ENCODE data around the gene TAF10. TPM values are rescaled to one million over a fixed set of nuclear protein-coding genes. Genes with fewer than 3 reads are reported as not detected.

TAF10 gene
- total and polyA plus RNA-seq, 2 donors, result 12.4 to 65.3 TPM

- Histone ChIP-seq H3K36me3 (ENCODE audit: insufficient read depth) (no peaks in the 10 kb centered on the region), H3K27ac (ENCODE audit: low read depth) (no peak overlapping the region), H3K4me3 (ENCODE audit: low read depth, low read length) (no peak overlapping the region), H3K4me1 (ENCODE audit: insufficient read depth) (no peaks in the 10 kb centered on the region)
- DNase-seq (ENCODE audit: extremely low spot score), result no peak
- WGBS, result 67% methylated on average over 1 of the region's 1 CpG
Observed at GRCh38 chr11:6634534-6634933, 22.5 kb upstream of the TAF10 start.

GRCh38 chr11:6633422-6634408, 21.7 kb upstream of the TAF10 start:
- no peak for DNase-seq (ENCODE audit: extremely low spot score)
- no peaks in the 10 kb centered on the region for H3K4me1 ChIP-seq (ENCODE audit: insufficient read depth)
- H3K27ac ChIP-seq (ENCODE audit: low read depth), result no peak overlapping the region
- WGBS, result 79% methylated on average over 16 of the region's 16 CpGs
- H3K4me3 ChIP-seq (ENCODE audit: low read depth, low read length), result no peak overlapping the region
- H3K36me3 ChIP-seq (ENCODE audit: insufficient read depth), result no peaks in the 10 kb centered on the region

GRCh38 chr11:6632116-6633073, 20.4 kb upstream of the TAF10 start:
- no peak for DNase-seq (ENCODE audit: extremely low spot score)
- H3K36me3 ChIP-seq (ENCODE audit: insufficient read depth), result no peaks in the 10 kb centered on the region
- WGBS, result 92% methylated on average over 29 of the region's 29 CpGs

GRCh38 chr11:6631361-6631890, 19.4 kb upstream of the TAF10 start:
- no peak overlapping the region for H3K4me3 ChIP-seq (ENCODE audit: low read depth, low read length)
- 84% methylated on average over 11 of the region's 11 CpGs for WGBS
- no peaks in the 10 kb centered on the region for H3K4me1 ChIP-seq (ENCODE audit: insufficient read depth)
- no peaks in the 10 kb centered on the region for H3K36me3 ChIP-seq (ENCODE audit: insufficient read depth)
- no peak overlapping the region for H3K27ac ChIP-seq (ENCODE audit: low read depth)
- DNase-seq (ENCODE audit: extremely low spot score), result no peak

More at GRCh38 chr11:6632116-6633073, 20.4 kb upstream of the TAF10 start:
- Histone ChIP-seq H3K4me1 (ENCODE audit: insufficient read depth) (no peaks in the 10 kb centered on the region), H3K4me3 (ENCODE audit: low read depth, low read length) (no peak overlapping the region), H3K27ac (ENCODE audit: low read depth) (no peak overlapping the region)

- Histone ChIP-seq H3K4me3 (ENCODE audit: low read depth, low read length) (no peak overlapping the region), H3K4me1 (ENCODE audit: insufficient read depth) (no peaks in the 10 kb centered on the region), H3K27ac (ENCODE audit: low read depth) (no peak overlapping the region), H3K36me3 (ENCODE audit: insufficient read depth) (no peaks in the 10 kb centered on the region)
- no peak for DNase-seq (ENCODE audit: extremely low spot score)
- WGBS, result 80% methylated on average over 28 of the region's 28 CpGs
Observed at GRCh38 chr11:6630632-6631291, 18.7 kb upstream of the TAF10 start.

GRCh38 chr11:6629892-6630631, 18.0 kb upstream of the TAF10 start:
- no peak overlapping the region for H3K27ac ChIP-seq (ENCODE audit: low read depth)
- WGBS, result 72% methylated on average over 102 of the region's 102 CpGs
- no peaks in the 10 kb centered on the region for H3K4me1 ChIP-seq (ENCODE audit: insufficient read depth)
- H3K36me3 ChIP-seq (ENCODE audit: insufficient read depth), result no peaks in the 10 kb centered on the region
- DNase-seq (ENCODE audit: extremely low spot score), result no peak
- no peak overlapping the region for H3K4me3 ChIP-seq (ENCODE audit: low read depth, low read length)

- WGBS, result 91% methylated on average over 24 of the region's 24 CpGs
- Histone ChIP-seq H3K36me3 (ENCODE audit: insufficient read depth) (no peaks in the 10 kb centered on the region), H3K4me1 (ENCODE audit: insufficient read depth) (no peaks in the 10 kb centered on the region), H3K27ac (ENCODE audit: low read depth) (no peak overlapping the region), H3K4me3 (ENCODE audit: low read depth, low read length) (no peak overlapping the region)
- no peak for DNase-seq (ENCODE audit: extremely low spot score)
Observed at GRCh38 chr11:6629573-6629891, 17.5 kb upstream of the TAF10 start.

- Histone ChIP-seq H3K36me3 (ENCODE audit: insufficient read depth) (no peaks in the 10 kb centered on the region), H3K4me1 (ENCODE audit: insufficient read depth) (no peaks in the 10 kb centered on the region), H3K4me3 (ENCODE audit: low read depth, low read length) (no peak overlapping the region), H3K27ac (ENCODE audit: low read depth) (no peak overlapping the region)
- 93% methylated on average over 4 of the region's 4 CpGs for WGBS
- no peak for DNase-seq (ENCODE audit: extremely low spot score)
Observed at GRCh38 chr11:6628526-6628925, 16.5 kb upstream of the TAF10 start.

GRCh38 chr11:6627762-6628241, 15.8 kb upstream of the TAF10 start:
- Histone ChIP-seq H3K27ac (ENCODE audit: low read depth) (no peak overlapping the region), H3K4me3 (ENCODE audit: low read depth, low read length) (no peak overlapping the region), H3K36me3 (ENCODE audit: insufficient read depth) (no peaks in the 10 kb centered on the region), H3K4me1 (ENCODE audit: insufficient read depth) (no peaks in the 10 kb centered on the region)
- DNase-seq (ENCODE audit: extremely low spot score), result no peak
- WGBS, result 77% methylated on average over 2 of the region's 2 CpGs

- no peaks in the 10 kb centered on the region for H3K36me3 ChIP-seq (ENCODE audit: insufficient read depth)
- 88% methylated on average over 19 of the region's 19 CpGs for WGBS
Observed at GRCh38 chr11:6626971-6627761, 15.2 kb upstream of the TAF10 start.

GRCh38 chr11:6625832-6626420, 13.9 kb upstream of the TAF10 start:
- no peak for DNase-seq (ENCODE audit: extremely low spot score)
- no peaks in the 10 kb centered on the region for H3K36me3 ChIP-seq (ENCODE audit: insufficient read depth)
- H3K27ac ChIP-seq (ENCODE audit: low read depth), result no peak overlapping the region
- 92% methylated on average over 17 of the region's 17 CpGs for WGBS
- H3K4me1 ChIP-seq (ENCODE audit: insufficient read depth), result no peaks in the 10 kb centered on the region
- no peak overlapping the region for H3K4me3 ChIP-seq (ENCODE audit: low read depth, low read length)

More at GRCh38 chr11:6626971-6627761, 15.2 kb upstream of the TAF10 start:
- Histone ChIP-seq H3K4me3 (ENCODE audit: low read depth, low read length) (no peak overlapping the region), H3K4me1 (ENCODE audit: insufficient read depth) (no peaks in the 10 kb centered on the region), H3K27ac (ENCODE audit: low read depth) (no peak overlapping the region)
- DNase-seq (ENCODE audit: extremely low spot score), result no peak
